WTC11 (cell line): ENCODE results near the gene COX7B2.

Experiments
- ATF1 ChIP-seq: sonication (generic); formaldehyde crosslinking; IDR thresholded peaks from 2 replicates; pipeline ENCODE4 v1.8.1; 2023; ENCODE audit warnings: mild to moderate bottlenecking, moderate library complexity, missing genetic modification reagents
- CTCF ChIP-seq: fragments of 200-600 bp; IDR thresholded peaks from 2 replicates; pipeline ENCODE4 v1.8.0; 2022; ENCODE audit warnings: antibody characterized with exemption
- ELF4 ChIP-seq: sonication (generic); formaldehyde crosslinking; IDR thresholded peaks from 2 replicates; pipeline ENCODE4 v1.8.1; 2022; ENCODE audit warnings: low read depth, mild to moderate bottlenecking, moderate library complexity, missing genetic modification reagents
- GABPB1 ChIP-seq: sonication (generic); formaldehyde crosslinking; IDR thresholded peaks from 2 replicates; pipeline ENCODE4 v1.8.1; 2023; ENCODE audit warnings: mild to moderate bottlenecking, missing genetic modification reagents
- KAT7 ChIP-seq: sonication (generic); formaldehyde crosslinking; IDR thresholded peaks from 2 replicates; pipeline ENCODE4 v1.8.1; 2023; ENCODE audit warnings: missing genetic modification reagents, mild to moderate bottlenecking, borderline replicate concordance
- NFYB ChIP-seq: sonication (generic); formaldehyde crosslinking; conservative IDR thresholded peaks from 2 replicates; pipeline ENCODE4 v1.8.0; 2022; ENCODE audit warnings: low read depth, missing genetic modification reagents
- TCF7 ChIP-seq: sonication (generic); formaldehyde crosslinking; IDR thresholded peaks from 2 replicates; pipeline ENCODE4 v1.8.0; 2022; ENCODE audit warnings: mild to moderate bottlenecking, low read depth, missing genetic modification reagents, moderate library complexity

- TF ChIP-seq CTCF (no peak), ELF4 (CRISPR knock-in tag) (no peak), NFYB (CRISPR knock-in tag) (no peak), ATF1 (CRISPR knock-in tag) (no peak), TCF7 (CRISPR knock-in tag) (no peak), GABPB1 (CRISPR knock-in tag) (no peak), KAT7 (CRISPR knock-in tag) (no peak)
Measured at GRCh38 chr4:46818604-46819003, 90.4 kb downstream of the COX7B2 start.
